ENCODE results near the gene FGF12.

The FGF12 gene

DNA sequence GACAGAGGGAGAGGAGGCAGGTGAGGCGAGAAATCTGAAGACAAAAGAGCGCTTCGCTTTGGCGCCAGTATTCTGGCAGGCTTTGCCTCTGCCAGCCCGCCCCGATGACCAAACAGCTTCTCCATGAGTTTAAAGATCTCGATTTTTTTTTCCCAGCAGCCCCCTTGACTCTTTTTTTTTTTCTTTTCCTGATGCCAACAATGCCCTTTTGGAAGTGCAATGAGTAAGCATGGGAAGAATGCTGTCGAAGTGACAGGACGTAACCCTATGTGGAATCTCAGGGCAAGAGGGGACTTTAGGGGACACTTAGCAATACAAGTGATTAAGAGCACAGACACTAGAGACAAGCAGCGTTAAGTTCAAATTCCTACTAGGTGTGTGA, 211.7 kb downstream of the FGF12 start:
- Histone ChIP-seq H3K79me1 (replicated peaks; ENCODE audit: low read length, poor library complexity, severe bottlenecking) (no peaks in the 10 kb centered on the region), H2BK5ac (ENCODE audit: low read depth, low read length, poor library complexity, severe bottlenecking) (no peak overlapping the region), H3K18ac (ENCODE audit: low read depth in 1 of 2, low read length in 2 of 2) (no peak overlapping the region), H3K4ac (ENCODE audit: low read depth in 1 of 2, low read length in 2 of 2) (no peak overlapping the region), H3K36me3 (ENCODE audit: control insufficient read depth in 1 of 2, insufficient read depth in 2 of 2, low read depth in 1 of 2, low read length in 2 of 2) (no peaks in the 10 kb centered on the region), H3K23ac (ENCODE audit: low read length in 2 of 2) (no peak overlapping the region), H3K4me1 (ENCODE audit: control insufficient read depth, insufficient read depth, low read depth, low read length) (peaks cover 14% of the 10 kb centered on the region), H3K14ac (ENCODE audit: low read length in 2 of 2) (no peak overlapping the region), H3K4me3 (ENCODE audit: insufficient read depth in 1 of 2, low read depth in 1 of 2, low read length in 2 of 2) (peak overlapping the region in 1 of 2 experiments; percentile 71), H2BK120ac (ENCODE audit: low read depth, low read length) (no peak overlapping the region), H2BK12ac (ENCODE audit: low read length in 2 of 2) (no peak overlapping the region), H3K27me3 (ENCODE audit: control insufficient read depth in 1 of 2, insufficient read depth in 1 of 2, low read length in 2 of 2) (peaks cover 36 to 59% of the 10 kb centered on the region in 2 experiments), H4K8ac (ENCODE audit: low read length) (no peak overlapping the region), H4K91ac (ENCODE audit: low read length) (no peak overlapping the region), H3K4me2 (ENCODE audit: low read length, poor library complexity, severe bottlenecking) (no peak overlapping the region), H3K9ac (ENCODE audit: low read length) (no peak overlapping the region), H3K27ac (ENCODE audit: low read length, poor library complexity, severe bottlenecking) (no peak overlapping the region), H3K9me3 (ENCODE audit: control insufficient read depth, low read length) (peaks cover 2% of the 10 kb centered on the region), H2BK15ac (ENCODE audit: low read depth, poor library complexity, severe bottlenecking) (no peak overlapping the region), H2AFZ (ENCODE audit: low read depth, low read length) (no peak overlapping the region), H2AK5ac (ENCODE audit: low read length, severe bottlenecking) (no peak overlapping the region)
- WGBS: 2% methylated on average over 10 of the region's 10 CpGs
- no peak for DNase-seq

DNA sequence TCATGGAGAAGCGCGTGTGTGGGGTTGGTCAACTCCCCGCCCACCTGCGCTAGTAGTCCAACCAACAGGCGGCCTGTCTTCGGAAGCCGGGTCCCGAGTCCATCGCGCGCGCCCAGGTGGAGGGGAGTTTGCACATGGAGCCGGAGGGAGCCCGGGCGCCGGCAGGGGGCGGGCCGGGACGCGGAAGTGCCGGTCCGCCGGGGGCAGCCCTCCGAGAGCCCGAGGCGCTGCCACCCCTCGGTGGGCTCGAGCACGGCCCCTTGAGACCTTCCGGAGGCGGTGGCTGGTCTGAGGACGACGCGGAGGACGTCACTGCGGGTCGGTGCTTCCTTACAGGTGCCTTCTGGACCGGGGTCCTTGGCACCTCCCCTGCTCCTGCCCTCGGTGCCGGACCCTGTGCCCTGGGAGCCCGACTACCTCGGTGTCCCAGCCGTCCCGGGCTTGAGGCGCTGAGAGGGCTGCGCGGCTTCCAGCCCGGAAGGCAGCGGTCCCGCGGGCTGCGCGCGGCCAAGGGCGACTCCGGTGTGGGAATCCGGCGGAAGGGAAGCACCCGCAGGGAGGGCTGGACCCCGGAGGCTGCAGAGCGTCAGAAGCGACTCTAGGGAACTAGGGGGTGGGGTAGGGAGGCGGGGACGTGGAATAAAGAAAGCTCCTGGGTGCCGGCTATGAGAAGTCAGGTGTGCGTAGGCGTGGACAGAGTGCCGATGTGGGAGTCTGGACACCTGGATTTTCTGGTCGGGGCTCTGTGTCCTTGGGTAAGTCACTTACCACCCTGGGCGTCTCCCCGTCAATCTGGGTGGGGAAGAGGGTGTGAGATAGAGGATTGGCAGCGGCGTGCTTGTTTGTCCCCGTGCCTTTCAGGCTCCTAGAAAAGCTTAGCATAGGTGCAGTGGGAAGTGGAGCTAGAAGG, 212.3 kb downstream of the FGF12 start:
- Histone ChIP-seq H2AFZ (ENCODE audit: low read depth, low read length) (no peak overlapping the region), H3K4me3 (ENCODE audit: insufficient read depth in 1 of 2, low read depth in 1 of 2, low read length in 2 of 2) (peak overlapping the region; percentile 45 to 71), H2AK5ac (ENCODE audit: low read length, severe bottlenecking) (no peak overlapping the region), H3K4ac (ENCODE audit: low read depth in 1 of 2, low read length in 2 of 2) (no peak overlapping the region), H3K27me3 (ENCODE audit: control insufficient read depth in 1 of 2, insufficient read depth in 1 of 2, low read length in 2 of 2) (peaks cover 36 to 62% of the 10 kb centered on the region in 2 experiments), H3K23ac (ENCODE audit: low read length in 2 of 2) (peak overlapping the region in 1 of 2 experiments; percentile 50), H2BK5ac (ENCODE audit: low read depth, low read length, poor library complexity, severe bottlenecking) (no peak overlapping the region), H4K8ac (ENCODE audit: low read length) (no peak overlapping the region), H3K9ac (ENCODE audit: low read length) (no peak overlapping the region), H3K18ac (ENCODE audit: low read depth in 1 of 2, low read length in 2 of 2) (no peak overlapping the region), H3K36me3 (ENCODE audit: control insufficient read depth in 1 of 2, insufficient read depth in 2 of 2, low read depth in 1 of 2, low read length in 2 of 2) (no peaks in the 10 kb centered on the region), H4K91ac (ENCODE audit: low read length) (no peak overlapping the region), H3K27ac (ENCODE audit: low read length, poor library complexity, severe bottlenecking) (no peak overlapping the region), H3K4me1 (ENCODE audit: control insufficient read depth, insufficient read depth, low read depth, low read length) (peaks cover 14% of the 10 kb centered on the region), H3K4me2 (ENCODE audit: low read length, poor library complexity, severe bottlenecking) (peak overlapping the region; percentile 88), H2BK120ac (ENCODE audit: low read depth, low read length) (no peak overlapping the region), H3K79me1 (replicated peaks; ENCODE audit: low read length, poor library complexity, severe bottlenecking) (no peaks in the 10 kb centered on the region), H2BK12ac (ENCODE audit: low read length in 2 of 2) (no peak overlapping the region), H2BK15ac (ENCODE audit: low read depth, poor library complexity, severe bottlenecking) (no peak overlapping the region), H3K9me3 (ENCODE audit: control insufficient read depth, low read length) (peaks cover 5% of the 10 kb centered on the region), H3K14ac (ENCODE audit: low read length in 2 of 2) (peak overlapping the region in 1 of 2 experiments; percentile 8)
- under 1% methylated on average over 73 of the region's 74 CpGs for WGBS
- no peak for DNase-seq

DNA sequence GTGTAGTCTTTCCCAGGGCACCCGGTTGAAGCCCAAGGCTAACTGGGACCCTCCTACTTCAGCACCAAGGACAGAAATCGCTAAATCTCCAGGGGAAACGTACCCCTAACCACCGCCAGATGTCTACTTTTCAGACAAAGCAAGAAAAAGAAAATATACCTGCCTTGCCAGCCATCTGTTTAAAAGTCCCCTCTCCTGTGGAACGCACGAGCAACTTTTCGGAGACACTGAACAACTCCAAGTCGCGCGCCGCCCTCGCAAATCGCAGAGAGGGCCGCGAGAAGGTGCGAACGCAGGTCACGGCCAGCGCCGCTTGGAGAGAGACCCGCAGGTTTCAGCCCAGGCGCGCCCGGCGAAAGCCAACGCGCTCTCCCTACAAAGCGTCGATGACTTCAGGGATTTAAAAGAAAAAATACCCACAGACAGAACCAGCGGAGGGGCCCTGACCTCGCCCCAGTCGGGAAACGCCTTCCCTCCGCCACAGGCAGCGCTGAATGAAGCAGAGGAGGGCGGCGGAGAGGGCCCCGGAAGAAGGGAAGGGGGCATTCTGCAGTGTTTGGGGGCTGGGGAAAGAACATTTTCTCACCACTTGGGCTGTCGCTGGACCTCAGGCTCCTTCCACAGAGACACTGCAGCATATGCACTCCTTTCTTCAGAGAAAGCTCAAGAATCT, 213.1 kb downstream of the FGF12 start:
- H3K4me2 ChIP-seq (ENCODE audit: low read length, poor library complexity, severe bottlenecking): peak overlapping the region; percentile 88
- peak; percentile 26 for DNase-seq

DNA sequence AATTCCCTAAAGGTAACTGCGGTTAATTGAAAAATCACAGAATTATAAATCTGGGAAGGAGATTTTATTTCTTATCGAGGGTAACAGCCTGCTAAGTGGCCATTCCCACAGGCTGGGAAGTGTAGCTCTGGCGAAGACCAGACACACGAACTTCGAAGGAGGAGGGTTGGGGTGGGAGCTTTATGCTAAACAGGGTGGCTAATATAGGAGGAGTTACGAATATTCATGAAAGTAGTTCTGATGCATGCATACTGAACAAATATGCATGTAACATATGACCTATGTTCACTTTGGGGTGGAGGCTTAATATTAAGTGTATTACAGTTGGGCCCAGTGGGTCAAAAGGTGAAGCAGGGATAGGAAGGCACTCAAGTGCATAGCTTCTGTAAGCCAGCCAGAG, 221.6 kb downstream of the FGF12 start:
- no peak overlapping the region for H3K18ac ChIP-seq (ENCODE audit: low read depth in 1 of 2, low read length in 2 of 2)
- no peak overlapping the region for H3K4ac ChIP-seq (ENCODE audit: low read depth in 1 of 2, low read length in 2 of 2)
- 48% methylated on average over 6 of the region's 6 CpGs for WGBS
- no peak for DNase-seq
- H3K23ac ChIP-seq (ENCODE audit: low read length in 2 of 2): no peak overlapping the region
- H2BK15ac ChIP-seq (ENCODE audit: low read depth, poor library complexity, severe bottlenecking): no peak overlapping the region
- H3K9me3 ChIP-seq (ENCODE audit: control insufficient read depth, low read length): peaks cover 4% of the 10 kb centered on the region
- H3K4me1 ChIP-seq (ENCODE audit: control insufficient read depth, insufficient read depth, low read depth, low read length): no peaks in the 10 kb centered on the region
- H3K27me3 ChIP-seq (ENCODE audit: control insufficient read depth in 1 of 2, insufficient read depth in 1 of 2, low read length in 2 of 2): peaks cover 0 to 3% of the 10 kb centered on the region in 2 experiments
- no peak overlapping the region for H2AK5ac ChIP-seq (ENCODE audit: low read length, severe bottlenecking)
- H3K27ac ChIP-seq (ENCODE audit: low read length, poor library complexity, severe bottlenecking): no peak overlapping the region
- H2BK12ac ChIP-seq (ENCODE audit: low read length in 2 of 2): no peak overlapping the region
- H2AFZ ChIP-seq (ENCODE audit: low read depth, low read length): no peak overlapping the region
- no peak overlapping the region for H4K91ac ChIP-seq (ENCODE audit: low read length)
- no peak overlapping the region for H4K8ac ChIP-seq (ENCODE audit: low read length)
- no peak overlapping the region for H3K4me2 ChIP-seq (ENCODE audit: low read length, poor library complexity, severe bottlenecking)
- no peak overlapping the region for H3K9ac ChIP-seq (ENCODE audit: low read length)
- no peak overlapping the region for H2BK5ac ChIP-seq (ENCODE audit: low read depth, low read length, poor library complexity, severe bottlenecking)
- no peak overlapping the region for H2BK120ac ChIP-seq (ENCODE audit: low read depth, low read length)
- H3K4me3 ChIP-seq (ENCODE audit: insufficient read depth in 1 of 2, low read depth in 1 of 2, low read length in 2 of 2): no peak overlapping the region
- no peaks in the 10 kb centered on the region for H3K36me3 ChIP-seq (ENCODE audit: control insufficient read depth in 1 of 2, insufficient read depth in 2 of 2, low read depth in 1 of 2, low read length in 2 of 2)
- H3K79me1 ChIP-seq (replicated peaks; ENCODE audit: low read length, poor library complexity, severe bottlenecking): no peaks in the 10 kb centered on the region
- H3K14ac ChIP-seq (ENCODE audit: low read length in 2 of 2): no peak overlapping the region

More for the DNA sequence above, 213.1 kb downstream of the FGF12 start:
- H2AK5ac ChIP-seq (ENCODE audit: low read length, severe bottlenecking): no peak overlapping the region
- no peak overlapping the region for H2BK12ac ChIP-seq (ENCODE audit: low read length in 2 of 2)
- peak overlapping the region in 1 of 2 experiments; percentile 8 for H3K14ac ChIP-seq (ENCODE audit: low read length in 2 of 2)
- H2BK15ac ChIP-seq (ENCODE audit: low read depth, poor library complexity, severe bottlenecking): no peak overlapping the region
- H2AFZ ChIP-seq (ENCODE audit: low read depth, low read length): no peak overlapping the region
- H4K91ac ChIP-seq (ENCODE audit: low read length): no peak overlapping the region
- H2BK120ac ChIP-seq (ENCODE audit: low read depth, low read length): no peak overlapping the region
- H3K27ac ChIP-seq (ENCODE audit: low read length, poor library complexity, severe bottlenecking): no peak overlapping the region
- no peak overlapping the region for H3K4ac ChIP-seq (ENCODE audit: low read depth in 1 of 2, low read length in 2 of 2)
- peak overlapping the region; percentile 14 to 71 for H3K4me3 ChIP-seq (ENCODE audit: insufficient read depth in 1 of 2, low read depth in 1 of 2, low read length in 2 of 2)
- peaks cover 36 to 62% of the 10 kb centered on the region in 2 experiments for H3K27me3 ChIP-seq (ENCODE audit: control insufficient read depth in 1 of 2, insufficient read depth in 1 of 2, low read length in 2 of 2)
- no peak overlapping the region for H3K9ac ChIP-seq (ENCODE audit: low read length)
- no peak overlapping the region for H4K8ac ChIP-seq (ENCODE audit: low read length)
- peaks cover 5% of the 10 kb centered on the region for H3K9me3 ChIP-seq (ENCODE audit: control insufficient read depth, low read length)
- H3K36me3 ChIP-seq (ENCODE audit: control insufficient read depth in 1 of 2, insufficient read depth in 2 of 2, low read depth in 1 of 2, low read length in 2 of 2): no peaks in the 10 kb centered on the region
- WGBS: 3% methylated on average over 30 of the region's 39 CpGs
- H3K18ac ChIP-seq (ENCODE audit: low read depth in 1 of 2, low read length in 2 of 2): no peak overlapping the region
- H2BK5ac ChIP-seq (ENCODE audit: low read depth, low read length, poor library complexity, severe bottlenecking): no peak overlapping the region
- peaks cover 14% of the 10 kb centered on the region for H3K4me1 ChIP-seq (ENCODE audit: control insufficient read depth, insufficient read depth, low read depth, low read length)
- H3K79me1 ChIP-seq (replicated peaks; ENCODE audit: low read length, poor library complexity, severe bottlenecking): no peaks in the 10 kb centered on the region
- no peak overlapping the region for H3K23ac ChIP-seq (ENCODE audit: low read length in 2 of 2)
